Fibroblast of skin of abdomen (primary cell): ENCODE results near the gene MBD5.

Experiments used
- DNase-seq: peaks from one replicate; pipeline ENCODE4 v3.0.0-alpha.2; 2013

Gene MBD5

DNA sequence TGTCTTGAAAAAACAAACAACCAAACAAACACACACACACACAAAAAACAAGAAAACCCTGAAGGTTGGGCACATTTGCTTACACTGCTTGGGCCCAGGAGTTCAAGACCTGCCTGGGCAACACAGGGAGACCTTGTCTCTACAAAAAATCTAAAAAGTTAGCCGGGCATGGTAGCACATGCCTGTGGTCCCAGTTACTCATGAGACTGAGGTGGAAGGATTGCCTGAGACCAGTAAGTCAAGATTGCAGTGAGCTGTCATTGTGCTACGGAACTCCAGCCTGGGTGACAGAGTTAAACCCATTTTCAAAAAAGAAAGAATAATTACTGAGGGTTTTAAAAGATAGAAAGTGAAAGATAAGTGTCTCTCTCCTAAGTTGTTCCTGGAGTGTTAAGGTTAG lies 103.4 kb downstream of the MBD5 start:
- DNase-seq, result no peak

DNA sequence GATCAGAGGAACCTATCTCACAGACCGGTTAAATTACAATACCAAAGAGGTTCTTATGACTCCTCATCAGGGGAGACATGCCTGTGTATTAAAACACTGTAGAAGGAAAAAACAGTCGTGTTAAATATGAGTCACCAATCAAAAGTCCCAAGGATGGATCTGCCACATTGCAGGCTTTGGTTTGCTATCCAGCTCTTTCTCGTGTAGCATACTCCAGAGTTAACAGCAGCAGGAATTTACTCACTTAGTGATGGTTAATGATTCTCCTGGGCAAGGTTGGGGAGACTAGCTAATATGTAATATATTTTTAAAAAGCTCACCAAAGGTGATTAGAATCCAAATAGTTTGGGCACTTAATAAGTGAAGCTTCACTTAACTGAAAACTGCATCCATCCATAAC lies 109.7 kb downstream of the MBD5 start:
- DNase-seq, result peak; percentile 64

DNA sequence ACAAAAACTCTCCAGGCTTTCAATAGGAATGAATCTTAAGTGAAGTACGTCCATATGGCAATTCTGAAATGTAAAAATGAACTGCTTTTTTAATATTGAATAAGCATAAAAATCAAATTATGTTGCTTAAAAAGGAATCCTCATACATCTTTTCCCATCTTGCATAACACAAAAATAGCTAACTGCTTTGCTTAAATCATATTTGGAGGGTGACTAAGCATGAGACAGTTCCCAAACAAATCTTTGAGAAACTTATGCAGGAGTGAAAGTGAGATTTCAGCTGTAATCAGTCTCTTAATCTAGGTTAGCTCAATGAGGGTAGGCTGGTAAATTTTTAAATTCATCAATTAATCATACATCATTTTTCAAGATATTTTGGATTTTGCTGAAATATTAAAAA lies 111.5 kb downstream of the MBD5 start:
- DNase-seq, result peak; percentile 56

DNA sequence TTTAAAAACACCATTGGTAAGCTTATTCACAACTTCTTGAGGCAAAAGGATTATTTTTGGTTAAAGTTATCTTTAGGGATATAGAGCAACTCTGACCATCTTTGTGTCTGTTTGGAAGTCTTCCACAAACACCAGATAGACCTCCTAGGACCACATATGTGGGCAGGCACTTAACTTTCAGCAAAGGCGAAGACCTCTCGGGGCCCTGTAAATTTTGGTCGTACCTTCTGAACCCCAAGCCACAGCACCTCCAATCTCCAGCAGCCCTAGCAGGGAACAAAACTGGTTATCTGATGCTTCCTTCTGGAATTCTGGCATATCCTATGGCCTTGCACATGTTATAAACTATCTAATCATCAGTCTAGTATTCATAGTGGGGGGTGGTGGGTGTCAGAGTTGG lies 114.8 kb downstream of the MBD5 start:
- DNase-seq, result peak; percentile 26

DNA sequence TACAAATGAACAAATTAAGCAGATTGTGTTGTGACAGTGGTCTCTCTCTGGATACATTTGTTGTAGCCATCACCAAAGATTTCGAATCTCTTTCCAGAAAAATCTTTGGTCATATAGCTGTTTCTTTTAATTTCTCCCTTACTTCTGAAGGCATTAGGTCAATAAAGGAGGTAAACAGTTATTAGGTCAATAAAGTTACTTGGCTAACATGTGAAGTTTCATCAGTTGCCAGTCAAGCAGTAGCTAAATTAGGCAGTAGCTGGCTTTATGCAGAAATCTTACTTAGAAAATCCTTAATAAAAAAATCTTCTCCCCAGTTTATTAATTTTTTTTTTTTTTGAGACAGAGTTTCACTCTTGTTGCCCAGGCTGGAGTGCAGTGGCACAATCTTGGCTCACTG lies 115.5 kb downstream of the MBD5 start:
- DNase-seq, result no peak

DNA sequence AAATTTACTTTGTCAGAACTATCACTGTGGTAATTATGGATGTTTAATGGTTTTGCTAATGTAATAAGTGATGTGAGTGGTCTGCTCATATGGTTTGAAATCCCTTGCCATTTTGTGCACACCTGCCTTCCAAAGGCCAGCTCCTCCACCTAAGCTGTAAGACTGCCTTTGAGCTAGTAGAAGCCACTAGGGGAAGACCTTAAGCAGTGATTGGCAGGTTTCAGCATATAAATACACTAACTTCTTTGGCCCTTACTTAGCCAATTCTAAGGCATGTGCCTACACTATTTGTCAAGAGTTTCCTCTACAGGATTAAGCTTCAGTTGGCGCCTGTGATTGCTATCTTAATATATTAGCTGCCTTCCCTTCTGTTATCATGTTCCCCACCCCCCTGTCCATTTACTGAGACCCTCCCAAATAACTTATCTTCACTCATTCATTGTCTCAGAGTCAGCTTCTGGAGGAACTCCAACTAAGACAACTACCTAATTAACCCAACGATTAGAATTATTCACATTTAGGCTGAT lies 141.1 kb downstream of the MBD5 start:
- DNase-seq, result no peak

DNA sequence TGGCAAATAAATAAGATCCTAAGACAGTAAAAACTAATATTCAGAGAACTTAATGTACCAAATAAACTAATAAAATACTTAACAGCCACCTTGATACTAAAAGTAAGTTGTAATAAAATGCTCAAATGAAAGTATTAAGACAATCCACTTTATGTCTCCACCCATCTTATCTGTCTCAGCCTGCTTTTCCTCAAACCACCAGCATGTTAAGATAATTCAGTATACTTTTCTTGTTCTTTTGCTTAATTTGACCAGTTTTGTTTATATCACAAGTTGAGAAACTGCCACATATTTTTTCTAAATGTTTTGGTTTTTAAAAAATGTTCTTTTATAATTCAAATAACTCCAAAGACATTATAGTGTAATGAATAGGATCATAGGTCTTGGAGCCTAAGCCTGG lies 142.0 kb downstream of the MBD5 start:
- no peak for DNase-seq

DNA sequence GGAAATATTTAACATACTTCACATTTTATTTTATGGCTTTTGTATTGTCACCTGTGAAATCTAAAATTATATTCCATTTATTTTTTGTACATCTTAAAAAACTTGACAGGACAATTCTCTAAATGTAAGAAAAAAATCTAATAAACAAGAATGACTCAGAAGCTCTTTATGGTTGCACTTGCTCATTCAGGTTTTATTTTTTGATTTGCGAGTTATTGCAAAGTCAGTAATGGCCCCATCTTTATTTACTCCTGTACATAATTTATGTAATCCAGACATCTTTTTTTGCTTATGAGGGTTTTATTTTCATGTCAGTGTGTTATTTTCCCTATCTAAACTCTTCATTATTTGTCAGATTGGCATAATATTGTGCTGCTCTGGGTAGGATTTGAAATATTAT lies 145.1 kb downstream of the MBD5 start:
- no peak for DNase-seq

DNA sequence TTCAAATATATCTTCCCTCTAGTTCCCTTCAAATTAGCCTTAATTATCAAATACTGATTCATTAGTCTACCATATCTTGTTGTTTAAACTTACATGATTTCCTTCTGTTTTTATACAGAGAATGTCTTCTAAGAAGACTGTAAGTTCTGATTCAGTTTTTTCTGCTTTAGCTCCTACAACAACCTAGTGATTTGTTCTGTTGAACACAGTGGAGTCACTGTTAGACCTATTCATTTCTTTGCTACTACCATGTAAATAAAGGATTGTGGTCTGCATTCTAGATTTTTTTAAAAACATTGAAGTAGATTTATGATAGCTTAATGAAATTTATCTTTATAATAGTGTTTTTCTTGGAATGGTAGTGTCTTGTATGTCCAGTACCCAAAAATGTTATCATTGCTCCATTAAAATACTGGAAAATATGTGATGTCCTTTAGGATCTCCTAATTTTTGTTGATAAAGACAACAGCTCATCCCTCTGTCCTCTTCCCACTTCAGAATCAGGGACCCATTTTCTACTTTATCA lies 146.4 kb downstream of the MBD5 start:
- DNase-seq, result no peak

DNA sequence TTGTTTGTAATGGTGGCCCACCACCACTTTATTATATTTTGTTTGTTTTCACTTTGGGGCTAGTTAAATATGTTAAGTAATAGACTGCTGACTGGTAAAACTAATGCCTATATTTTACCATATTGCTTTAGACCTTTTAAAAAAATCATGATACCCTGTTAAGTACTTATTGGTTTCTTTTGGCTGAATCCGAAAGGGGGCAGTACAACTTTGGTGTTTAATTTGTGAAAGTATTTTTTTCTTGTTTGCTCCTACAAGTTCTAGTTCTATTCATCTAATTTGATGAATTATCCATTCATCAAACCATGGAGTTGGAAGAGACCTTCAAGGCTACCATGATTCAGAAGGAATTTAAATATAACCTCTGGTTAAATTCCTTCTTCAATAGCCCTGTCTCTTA lies 147.0 kb downstream of the MBD5 start:
- DNase-seq, result no peak

DNA sequence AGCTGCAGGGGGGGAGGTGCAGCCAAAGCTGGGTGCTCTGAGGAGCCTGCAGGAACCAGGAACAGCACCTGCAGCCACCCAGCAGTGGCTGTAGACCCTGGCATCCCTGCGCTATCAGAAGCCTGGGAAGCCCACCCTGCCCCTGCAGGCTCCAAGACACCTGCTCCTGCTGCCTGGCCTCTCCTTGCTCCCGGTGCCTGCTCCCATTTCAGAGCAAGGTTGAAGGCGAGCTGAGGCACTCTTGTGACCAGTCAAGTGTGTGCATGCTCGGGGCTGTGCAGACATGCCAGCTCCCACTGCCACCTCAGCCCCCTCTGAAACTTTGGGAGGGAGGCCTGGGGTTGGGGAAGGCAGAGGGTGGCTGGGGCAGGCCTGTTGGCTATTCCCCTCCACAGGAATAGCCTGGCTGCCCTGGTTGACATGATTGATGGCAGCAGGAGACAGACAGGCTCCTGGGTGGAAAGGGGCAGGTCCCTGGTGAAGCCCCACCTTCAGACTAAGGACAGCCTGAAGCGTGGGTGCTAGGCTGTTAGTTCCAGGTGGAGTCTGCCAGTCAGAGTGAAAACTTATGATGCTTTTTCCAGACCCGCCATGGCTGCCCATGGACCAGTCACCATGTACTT lies 151.4 kb downstream of the MBD5 start:
- DNase-seq, result no peak

DNA sequence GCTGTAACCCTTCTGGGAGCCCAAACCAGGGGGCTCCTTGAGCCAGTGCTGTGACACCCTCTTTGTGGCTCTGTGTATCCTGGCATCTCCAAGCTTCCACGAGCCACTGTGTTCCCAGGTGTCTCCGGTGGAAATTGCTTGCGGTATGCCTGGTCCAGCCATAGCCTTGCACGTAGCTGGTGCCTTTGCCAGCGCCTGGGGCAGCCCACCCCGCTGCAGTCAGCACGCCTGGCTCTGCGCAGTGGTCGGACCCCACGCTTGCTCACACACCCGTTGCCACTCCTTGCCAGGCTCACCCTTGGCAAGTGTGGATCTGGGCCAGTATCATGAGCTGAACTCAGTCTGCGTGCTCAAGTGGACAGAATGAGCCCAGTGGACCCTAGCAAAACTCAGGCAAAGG lies 152.3 kb downstream of the MBD5 start:
- DNase-seq, result no peak

DNA sequence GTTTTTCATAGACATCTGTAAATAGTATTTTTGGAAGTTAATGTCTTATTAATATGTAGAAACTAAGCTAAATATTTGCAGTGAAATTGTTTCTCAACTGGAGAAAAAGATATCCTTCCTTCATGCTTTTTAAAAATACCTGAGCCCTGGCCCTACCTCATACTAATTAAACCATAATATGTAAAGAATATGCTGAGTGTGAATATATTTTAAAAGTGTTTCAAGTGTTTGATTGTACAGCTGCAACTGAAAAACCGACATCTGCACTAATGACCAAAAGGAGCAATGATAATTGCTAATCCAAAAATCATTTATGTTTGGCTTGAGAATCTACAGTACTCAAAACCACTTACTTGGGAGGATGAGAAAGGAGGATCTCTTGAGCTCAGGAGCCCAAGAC lies 156.7 kb downstream of the MBD5 start:
- DNase-seq, result no peak

DNA sequence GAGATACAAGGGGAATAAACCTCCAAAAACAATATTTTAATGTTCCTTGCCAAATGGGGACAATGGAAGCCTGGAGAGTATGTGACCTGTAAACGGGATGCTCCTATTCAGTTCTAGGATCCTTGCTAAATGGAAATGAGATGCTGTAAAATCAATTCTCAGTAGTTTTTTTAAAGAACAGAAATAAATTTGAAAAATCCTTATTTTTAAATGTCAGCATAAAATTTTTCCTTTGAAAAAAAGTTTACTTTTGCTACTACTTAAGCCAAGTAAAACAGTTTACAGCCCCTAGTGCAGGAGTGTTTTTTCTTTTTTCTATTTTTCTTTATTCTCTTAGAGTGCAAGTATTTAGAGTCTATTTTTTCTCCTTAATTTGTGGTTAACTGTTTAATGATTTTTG lies 158.8 kb downstream of the MBD5 start:
- DNase-seq, result no peak

DNA sequence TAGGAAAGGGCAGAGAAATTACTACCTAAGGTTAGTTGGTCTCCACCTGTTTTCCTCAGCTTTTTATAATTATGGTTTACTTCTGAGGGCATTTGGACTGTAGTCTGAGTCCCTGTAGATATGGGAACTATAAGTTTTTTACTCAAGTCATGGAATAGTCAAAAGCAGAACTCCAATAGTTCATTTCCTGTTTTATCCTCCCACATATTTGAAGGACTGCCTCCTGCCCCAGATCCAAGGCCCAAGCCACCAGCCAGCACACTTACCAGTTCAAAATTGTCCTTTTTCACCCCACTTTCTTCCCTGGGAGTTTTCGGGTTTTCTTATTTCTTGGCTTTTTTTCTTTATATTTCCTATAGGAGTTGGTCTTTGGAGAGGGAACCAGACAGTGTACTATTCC lies 164.1 kb downstream of the MBD5 start:
- no peak for DNase-seq

DNA sequence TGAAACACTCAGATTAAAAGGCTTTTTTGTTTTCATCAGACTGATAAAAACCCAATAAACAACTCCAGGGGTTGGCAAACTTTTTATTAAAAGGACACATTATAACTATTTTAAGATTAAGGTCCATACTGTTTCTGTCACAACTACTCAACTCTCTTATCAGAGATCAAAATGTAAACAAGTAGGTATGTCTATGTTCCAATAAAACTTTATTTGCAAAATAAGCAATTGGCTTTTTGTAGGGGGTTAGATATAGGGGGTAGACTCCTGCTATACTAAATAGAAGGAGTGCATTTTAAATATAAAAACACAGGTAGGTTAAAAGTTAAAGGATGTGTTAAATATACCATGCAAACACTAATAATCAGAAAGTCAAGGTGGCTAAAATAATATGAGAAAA lies 174.0 kb downstream of the MBD5 start:
- no peak for DNase-seq

DNA sequence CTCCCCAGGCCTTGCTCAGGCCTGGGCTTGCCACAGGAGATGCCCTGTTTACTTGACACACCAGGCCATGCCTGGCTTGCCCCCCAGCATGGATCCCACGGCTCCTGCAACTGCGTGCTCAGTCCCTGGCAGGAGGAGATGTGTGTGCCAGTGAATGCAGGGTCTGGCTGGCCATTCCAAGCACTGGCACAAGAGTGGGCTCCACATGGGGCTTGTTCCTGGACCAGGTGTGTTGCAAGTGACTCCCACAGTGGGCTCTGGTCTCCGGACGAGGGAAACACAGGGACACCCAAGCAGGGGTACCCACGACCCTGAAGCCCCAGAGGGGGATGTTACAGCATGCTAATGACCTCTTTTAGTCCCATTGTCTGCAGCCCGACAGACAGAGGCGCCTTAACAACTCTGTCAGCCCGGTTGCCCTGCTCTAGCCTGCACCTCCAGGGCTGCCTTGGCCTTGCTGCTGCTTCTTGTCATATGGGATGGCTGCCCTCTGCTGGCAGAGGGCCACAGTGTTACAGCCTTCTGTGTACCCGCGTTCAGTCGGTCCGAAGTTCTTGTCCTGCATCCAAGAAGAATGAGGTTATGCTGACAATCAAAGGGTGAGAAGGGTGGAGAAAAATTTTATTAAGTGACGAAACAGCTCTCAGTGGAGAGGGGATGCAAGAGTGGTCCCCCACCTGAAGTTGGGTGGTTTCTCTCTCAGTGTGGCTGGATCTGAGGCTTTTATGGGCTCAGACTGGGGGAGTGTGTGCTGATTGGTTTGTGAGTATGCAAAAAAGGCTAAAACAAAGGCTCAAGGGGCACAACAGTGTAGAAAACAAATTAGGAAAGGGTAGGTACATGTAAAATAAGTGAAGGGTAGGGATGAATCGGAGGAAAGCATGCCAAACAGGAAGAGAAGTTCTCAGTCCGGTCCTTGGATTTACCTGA lies 180.4 kb downstream of the MBD5 start:
- DNase-seq, result peak; percentile 36

DNA sequence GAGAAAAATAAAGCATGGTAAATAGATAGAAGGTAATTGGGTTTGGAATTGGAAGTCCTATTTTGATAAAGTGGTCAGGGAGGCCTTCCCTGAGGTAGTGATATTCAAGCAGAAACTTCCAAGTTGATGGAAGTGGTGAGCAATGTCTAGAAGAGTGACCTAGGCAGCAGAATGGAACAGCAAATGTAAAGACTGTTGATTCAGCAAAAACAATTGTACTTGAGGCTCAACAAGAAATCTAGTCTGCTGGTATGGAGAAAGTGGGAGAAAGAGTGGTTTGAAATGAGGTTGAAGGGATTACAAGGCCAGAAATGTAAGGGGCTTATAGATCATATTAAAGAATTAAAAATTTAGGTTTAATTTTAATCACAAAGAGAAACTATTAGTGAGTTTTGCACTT lies 181.3 kb downstream of the MBD5 start:
- DNase-seq, result no peak

DNA sequence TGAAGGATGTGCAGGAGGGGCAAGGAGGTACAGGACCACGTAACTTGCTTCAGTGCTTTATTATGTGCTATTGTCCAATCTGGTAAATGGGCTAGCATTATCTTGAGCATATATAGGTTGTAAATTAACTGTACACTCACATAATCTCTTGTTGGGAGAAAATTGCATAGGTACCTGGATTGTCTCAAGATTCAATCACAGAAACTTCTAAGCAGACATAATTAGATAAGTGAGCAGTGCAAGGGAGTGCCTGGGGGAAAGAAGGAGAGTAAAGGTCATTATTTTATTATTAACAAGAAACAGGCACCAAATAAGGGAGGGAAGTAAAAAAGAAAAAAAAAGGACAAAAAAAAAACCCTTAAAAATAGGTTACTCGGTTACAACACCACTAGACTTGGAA lies 186.2 kb downstream of the MBD5 start:
- no peak for DNase-seq

DNA sequence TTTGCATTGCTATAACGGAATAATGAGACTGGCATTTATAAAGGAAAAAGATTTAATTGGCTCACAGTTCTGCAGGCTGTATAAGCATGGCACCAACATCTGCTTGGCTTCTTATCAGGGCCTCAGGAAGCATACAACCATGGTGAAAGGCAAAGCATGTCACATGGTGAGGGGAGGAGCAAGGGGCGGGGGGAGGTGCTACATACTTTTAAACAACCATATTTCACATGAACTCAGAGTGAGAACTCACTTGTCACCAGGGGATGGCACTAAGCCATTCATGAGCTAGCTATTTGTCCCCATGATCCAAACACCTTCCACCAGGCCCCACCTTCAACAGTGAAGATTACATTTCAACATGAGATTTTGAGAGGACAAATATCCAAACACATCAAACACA lies 188.7 kb downstream of the MBD5 start:
- no peak for DNase-seq

DNA sequence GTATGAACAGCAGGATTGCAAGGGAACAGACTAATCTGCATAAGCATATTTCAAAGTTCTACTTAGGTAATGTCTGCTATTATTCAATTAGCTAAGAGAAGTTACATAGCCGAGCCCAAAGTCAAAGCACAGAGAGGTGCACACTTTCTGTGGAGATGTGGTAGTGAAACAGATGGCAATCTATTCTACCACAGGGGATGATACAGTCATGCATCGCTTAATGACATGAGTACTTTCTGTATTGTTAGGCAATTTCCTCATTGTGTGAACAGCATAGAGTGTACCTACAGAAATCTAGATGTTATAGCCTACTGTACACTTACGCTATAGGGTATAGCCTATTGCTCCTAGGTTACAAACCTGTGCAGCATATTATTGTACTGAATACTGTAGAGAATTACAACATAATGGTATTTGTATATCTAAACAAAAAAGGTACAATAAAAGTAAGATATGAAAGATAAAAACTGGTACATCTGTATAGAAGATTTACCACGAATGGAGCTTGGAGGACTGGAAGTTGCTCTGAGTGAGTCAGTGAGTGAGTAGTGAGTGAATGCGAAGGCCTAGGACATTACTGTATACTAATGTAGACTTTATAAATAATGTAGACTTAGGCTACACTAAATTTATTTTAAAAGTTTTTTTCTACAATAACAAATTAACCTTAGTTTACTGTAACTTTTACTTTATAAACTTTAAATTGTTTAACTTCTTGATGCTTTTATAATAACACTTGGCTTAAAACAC lies 197.6 kb downstream of the MBD5 start:
- no peak for DNase-seq

DNA sequence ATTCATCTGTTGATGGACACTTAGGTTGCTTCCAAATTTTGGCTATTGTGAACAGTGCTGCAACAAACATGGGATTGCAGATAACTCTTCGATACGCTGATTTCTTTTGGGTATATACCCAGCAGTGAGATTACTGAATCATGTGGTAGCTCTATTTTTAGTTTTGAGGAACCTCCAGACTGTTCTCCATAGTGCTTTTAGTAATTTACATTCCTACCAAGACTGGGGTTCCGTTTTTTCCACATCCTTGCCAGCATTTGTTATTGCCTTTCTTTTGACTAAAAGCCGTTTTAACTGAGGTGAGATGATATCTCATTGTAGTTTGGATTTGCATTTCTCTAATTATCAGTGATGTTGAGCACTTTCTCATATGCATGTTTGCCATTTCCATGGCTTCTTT lies 200.3 kb downstream of the MBD5 start:
- DNase-seq, result no peak

DNA sequence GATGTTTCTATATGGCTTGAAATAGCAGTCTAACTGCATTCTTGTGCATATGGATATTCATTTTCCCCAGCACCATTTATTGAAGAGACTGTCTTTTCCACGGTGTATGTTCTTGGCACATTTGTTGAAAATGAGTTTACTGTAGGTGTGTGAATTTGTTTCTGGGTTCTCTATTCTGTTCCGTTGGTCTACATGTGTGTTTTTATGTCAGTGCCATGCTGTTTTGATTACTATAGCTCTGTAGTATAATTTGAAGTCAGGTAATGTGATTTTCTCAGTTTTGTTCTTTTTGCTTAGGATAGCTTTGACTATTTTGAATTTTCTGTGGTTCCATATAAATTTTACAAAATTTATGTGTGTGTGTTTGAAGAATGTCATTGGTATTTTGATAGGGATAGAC lies 201.0 kb downstream of the MBD5 start:
- DNase-seq, result no peak
